HG02759 (cell line): ENCODE data around the gene MAN1B1.
A peak's percentile ranks its signal among the peaks of the same experiment; 100 is the strongest.

Experiments used
- ATAC-seq: cut with Tn5 transposase; IDR thresholded peaks from one replicate; pipeline ENCODE4 v1.9.1; 2021; ENCODE audit warnings: mild to moderate bottlenecking, moderate library complexity; ENCODE audit not compliant: unreplicated experiment

The MAN1B1 gene

DNA sequence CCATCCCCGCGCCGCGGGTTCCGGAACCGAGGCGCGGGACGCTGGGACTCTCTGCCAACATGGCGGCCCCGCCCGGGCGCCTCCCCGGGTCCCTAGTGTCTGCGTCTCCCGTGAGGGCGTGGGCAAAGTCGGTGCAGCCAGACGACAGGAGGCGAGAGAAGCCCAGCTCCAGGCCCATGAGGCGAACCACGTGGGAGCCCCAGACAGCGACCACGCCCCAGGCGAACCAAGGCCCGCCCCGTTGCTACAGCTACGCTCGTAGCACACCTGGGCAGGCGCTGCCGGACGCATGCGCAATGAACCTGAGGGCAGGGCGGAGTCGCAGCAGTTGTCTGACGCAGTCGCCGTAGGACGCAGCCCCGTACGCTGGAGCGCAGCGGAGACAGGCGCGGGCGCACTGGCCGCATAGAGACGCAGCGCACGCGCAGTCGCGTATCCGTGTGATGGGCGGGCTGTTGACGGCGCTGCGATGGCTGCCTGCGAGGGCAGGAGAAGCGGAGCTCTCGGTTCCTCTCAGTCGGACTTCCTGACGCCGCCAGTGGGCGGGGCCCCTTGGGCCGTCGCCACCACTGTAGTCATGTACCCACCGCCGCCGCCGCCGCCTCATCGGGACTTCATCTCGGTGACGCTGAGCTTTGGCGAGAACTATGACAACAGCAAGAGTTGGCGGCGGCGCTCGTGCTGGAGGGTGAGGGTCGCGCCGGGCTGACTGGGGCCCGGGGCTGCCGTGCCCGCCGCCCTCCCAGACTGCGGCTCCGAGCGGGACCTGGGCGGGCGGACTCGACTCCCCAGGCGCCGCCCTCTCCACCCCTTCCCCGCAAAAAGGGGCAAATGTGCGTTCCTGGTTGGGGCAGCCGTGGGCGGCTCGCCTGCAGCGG lies at the start of gene MAN1B1:
Gene MAN1B1 (plus strand): TSS at position 455 of the 878 bp plus-strand sequence. CDS start 15 bp downstream, at position 470.
- ATAC-seq = peak; percentile 78

- no peak for ATAC-seq
Observed at GRCh38 chr9:137037035-137037434, 49.8 kb upstream of the MAN1B1 start.

DNA sequence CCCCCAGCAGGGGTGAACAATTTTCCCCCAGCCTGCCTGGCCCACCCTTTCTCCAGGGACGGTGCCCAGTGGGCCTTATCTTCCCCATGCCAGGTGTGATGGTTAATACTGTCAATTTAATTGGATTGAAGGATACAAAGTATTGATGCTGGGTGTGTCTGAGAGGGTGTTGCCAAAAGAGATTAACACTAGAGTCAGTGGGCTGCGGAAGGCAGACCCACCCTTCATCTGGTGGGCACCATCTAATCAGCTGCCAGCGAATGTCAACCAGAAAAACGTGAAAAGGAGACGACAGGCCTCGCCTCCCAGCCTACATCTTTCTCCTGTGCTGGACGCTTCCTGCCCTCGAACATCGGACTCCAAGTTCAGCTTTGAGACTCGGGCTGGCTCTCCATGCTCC lies 49.3 kb upstream of the MAN1B1 start:
- no peak for ATAC-seq

- no peak for ATAC-seq
Observed at GRCh38 chr9:137038916-137039315, 47.9 kb upstream of the MAN1B1 start.

DNA sequence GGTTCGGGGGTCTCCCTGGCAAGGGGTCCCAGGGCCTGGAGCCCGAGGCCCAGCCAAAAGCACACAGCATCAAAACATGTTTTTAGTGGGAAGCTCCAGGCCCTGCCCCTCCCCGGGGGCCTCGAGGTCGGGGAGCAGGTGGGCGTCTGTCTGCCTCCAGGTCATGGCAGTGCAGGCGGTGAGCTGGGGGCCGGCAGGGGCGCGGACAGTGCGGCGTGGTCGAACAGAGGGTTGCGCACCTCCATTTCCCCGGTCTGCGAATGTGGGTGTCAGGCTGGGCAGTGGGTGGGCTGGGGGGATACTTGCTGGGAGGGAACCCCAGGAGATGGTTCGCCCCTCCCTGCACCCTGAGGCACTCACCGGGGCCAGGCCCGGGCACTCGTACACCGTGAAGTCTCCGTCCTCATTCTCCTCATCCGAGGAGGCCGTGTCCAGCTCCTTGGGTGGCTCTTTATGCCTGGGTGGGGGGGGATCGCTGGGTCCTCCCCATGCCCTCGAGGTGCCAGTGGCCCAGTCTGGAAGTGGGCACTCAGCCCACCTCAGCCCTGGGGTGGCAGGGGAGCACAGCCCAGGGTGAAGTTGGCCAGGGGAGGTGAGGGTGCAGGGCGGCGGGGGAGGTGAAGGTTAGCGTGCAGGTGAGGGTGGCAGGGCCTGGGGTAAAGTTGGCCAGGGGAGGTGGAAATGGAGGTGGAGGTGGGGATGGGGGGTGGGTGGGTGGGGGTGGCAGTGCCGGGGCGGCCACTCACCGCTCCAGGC lies 47.0 kb upstream of the MAN1B1 start:
- no peak for ATAC-seq

DNA sequence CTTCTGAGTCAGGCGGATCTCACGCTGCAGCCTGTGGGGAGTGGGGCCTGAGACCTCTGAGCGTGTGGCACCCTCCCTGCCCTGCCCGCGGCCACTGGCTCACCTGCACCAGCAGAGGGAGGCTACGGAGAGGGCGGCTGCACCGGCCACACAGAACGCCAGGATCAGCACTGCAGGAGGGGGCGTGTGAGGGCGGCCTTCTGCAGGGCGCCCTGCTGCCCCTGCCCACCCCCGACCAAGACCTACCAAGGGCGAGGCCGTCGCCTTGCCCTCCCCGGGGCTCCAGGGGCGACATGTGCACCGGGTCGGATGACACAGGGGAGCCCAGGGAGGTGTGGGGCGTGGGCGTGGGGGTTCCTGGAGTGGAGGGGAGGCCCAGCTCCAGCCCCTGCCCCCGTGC lies 46.2 kb upstream of the MAN1B1 start:
- ATAC-seq = no peak

GRCh38 chr9:137041124-137041523 lies 45.7 kb upstream of the MAN1B1 start:
- no peak for ATAC-seq

- no peak for ATAC-seq
Observed at GRCh38 chr9:137042751-137043727, 43.7 kb upstream of the MAN1B1 start.

DNA sequence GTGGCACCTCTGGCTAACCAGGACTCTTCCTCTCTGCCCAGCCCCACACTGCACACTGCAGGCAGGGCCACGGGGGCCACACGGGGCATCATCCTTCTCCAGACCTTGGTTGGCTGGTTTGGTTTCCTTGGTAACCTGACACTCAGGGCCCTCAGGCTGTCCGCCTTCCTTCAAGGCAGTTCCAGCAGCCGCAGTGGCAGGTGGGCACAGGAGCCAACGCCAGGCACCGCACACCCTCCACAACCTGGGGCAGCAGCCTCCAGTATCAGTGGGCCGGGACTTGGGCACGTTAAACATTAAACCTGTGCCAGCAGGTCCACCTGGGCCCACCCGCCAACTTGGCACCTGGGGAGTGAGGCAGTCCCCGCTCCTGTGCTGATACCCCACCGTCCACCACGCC lies 42.7 kb upstream of the MAN1B1 start:
- no peak for ATAC-seq

DNA sequence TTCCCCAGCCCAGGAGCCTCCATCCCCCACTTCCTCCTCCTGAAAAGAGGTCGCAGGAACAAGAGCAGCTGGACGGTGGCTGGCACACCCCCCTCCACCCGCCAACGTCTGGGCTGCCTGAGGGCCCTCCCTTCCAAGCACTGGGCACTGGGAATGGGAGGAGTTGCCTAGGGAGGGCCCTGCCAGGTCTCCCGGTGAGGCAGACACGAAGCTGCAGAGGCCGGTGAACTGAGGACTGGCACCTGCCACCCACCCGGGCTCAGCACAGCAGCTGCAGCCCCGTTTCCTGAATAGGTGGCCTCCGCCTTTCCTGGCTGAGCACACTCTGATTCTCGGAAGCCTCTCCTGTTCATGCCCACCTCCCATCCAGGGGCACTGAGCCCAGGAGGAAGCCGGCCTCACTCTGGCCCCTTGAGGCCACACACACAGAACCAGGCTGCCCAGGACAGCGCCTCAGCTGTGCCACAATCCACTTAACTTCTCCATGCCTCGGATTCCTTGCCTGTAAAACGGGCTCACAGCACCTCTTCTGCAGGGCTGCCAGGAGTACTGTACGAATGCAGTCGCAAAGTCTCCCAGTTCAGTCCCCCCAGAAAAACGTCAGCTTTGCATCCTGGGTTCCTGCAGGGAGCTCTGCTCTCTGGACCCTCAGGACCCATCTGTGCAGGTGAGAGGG lies 42.1 kb upstream of the MAN1B1 start:
- ATAC-seq = no peak

DNA sequence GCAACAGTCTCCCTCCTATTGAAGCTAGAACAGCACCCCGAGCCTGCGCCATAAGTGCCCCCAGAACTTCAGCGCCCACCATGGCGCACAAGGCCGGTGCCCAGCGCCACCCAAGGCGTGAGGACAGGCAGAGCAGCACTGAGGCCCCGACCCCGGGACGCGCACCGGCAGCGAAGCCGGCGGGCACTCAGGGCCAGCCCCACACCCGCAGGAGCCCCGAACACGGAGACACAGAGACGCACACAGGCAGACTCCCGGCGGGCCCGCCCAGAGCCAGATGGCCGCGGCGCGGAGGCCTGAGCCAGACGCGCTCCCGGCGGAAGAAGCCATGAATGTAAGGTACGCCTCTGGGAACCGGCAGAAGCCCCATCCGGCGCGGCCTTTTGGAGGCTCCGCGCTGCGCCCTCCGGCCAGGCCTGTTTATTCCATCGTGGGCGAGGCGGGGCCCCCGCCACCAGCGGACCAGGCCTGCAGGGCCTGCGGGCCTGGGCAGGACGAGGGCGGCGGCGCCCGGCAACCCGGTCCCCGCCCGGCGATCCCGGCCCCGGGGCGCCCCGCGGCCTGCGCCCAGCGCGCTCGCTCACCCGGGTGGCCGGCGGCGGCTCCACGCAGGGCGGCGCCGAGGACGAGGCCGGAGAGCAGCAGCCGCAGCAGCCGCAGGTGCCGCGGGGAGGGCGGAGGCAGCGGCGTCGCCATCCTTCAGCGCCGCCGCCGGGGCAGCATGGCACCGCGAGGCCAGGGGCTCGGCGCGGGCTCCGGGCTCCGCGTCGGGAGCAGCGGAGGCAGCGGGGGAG lies 41.3 kb upstream of the MAN1B1 start:
- no peak for ATAC-seq

- ATAC-seq = no peak
Observed at GRCh38 chr9:137046088-137046787, 40.5 kb upstream of the MAN1B1 start, which contains the start of gene NPDC1. TSS of gene NPDC1 (minus strand) at chr9:137046177. CDS start at chr9:137045989, 188 bp downstream.

DNA sequence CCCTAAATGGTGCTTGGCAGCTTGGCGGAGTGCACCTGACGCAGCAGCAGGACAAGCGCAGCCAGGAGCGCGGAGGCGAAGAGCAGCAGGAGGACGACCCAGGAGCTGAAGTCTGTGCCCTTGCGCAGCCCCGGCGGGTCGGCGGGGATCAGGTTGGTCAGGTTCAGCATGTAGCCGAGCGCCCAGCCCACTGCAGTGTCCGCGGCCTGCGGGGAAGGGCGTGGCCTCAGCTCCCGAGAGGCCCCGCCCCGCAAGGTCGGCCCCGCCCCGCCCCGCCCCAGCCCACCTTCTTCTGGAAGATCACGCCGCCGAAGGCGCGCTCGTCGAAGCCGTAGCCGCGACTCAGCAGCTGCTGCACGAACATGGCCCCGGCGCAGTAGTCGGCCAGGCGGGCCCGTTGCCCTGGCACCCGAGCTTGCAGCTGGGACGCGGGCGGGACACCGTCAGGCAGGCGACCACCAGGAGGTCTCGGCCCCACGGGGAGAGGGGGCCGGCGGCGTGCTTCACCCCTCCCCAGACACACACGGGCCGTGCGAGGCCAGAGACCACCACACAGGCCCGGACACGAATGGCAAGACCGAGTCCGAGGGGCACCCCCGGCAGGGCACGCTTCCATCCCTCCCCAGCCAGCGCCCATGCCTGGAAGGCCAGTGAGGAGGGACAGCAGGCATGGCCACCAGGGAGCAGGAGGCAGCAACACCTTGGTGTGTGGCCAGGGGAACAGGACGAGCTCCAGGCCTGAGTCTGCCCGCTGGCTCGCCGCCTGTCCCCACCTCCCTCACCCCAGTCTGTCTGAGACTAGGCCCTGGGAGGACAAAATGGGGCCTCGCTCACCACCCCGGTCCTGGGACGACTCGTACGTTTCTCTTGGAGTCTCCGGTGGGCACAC lies 37.9 kb upstream of the MAN1B1 start:
- ATAC-seq = no peak

- no peak for ATAC-seq
Observed at GRCh38 chr9:137049544-137050449, 37.0 kb upstream of the MAN1B1 start.

- ATAC-seq = no peak
Observed at GRCh38 chr9:137050570-137050969, 36.2 kb upstream of the MAN1B1 start.

DNA sequence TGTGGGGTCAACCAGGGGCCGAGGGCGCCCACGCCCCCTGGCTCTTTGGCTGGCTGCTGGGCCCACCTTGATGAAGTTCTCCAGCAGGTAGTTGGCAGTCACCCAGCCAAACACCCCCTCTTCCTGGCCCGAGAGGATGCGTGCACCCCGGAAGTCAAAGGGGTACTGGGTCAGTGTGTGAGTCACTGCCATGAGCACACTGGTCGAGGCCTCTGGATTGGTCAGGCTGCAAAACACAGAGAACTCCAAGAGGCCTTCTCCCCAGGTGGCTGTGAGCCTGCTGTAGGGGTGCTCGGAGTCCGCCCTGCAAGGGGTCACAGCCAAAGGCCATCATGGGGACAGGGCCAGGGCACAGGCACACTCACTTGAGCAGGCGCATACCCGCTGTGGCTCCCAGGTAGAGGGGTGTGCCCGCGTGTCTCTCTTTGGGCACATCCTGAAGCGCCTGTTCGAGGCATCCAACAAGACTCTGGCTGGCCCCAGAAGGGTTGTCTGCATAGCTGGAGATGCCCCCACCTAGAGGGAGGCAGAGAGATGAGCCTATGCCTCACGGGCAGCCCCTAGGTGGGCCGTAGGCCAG lies 35.5 kb upstream of the MAN1B1 start:
- ATAC-seq = no peak
